ENCODE measurements around the gene NAV2. TPM values are rescaled to one million over a fixed set of nuclear protein-coding genes. Genes with fewer than 3 reads are reported as not detected.

Gene NAV2
- polyA plus RNA-seq, 1 donor from 2014 or later: 3.0 TPM

DNA sequence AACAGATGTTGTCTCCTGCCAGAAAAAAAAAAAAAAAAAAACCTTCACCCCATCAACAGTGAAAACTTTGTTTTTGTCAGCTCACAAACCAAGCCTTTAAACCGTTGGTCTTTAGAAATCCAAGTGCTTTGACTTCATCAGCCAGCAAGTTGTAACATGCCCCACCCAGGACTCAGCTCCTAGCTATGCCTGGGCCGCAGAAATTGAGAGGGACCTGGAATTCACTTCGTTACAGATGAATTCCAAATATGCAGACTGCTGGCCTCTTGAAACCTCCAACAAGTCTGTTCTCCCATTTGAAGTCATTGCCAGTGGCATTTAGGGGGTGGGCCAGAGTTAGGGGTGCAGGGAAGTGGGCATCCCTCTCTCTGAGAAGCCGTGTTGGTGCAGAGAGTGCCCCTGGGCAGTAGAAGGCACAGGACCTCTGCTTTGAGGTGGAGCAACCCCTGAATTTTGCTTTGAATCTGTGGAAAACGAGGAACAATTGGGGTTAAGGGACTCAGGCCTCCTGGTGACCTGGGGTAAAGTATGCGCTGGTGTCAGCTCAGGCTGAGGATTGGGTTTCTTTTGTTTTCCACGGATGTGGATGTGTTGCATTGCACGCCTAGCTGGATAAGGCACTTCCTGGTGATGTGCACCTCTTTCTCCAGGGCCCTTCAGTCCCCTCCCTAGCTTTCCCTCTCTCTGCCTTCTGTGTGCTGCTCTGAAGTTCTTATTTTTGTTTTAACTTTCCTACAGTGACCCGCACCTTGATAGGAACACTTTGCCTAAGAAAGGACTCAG lies 338.1 kb downstream of the NAV2 start:
- Histone ChIP-seq H3K4me3 (ENCODE audit: low read length) (no peak overlapping the region), H3F3A (ENCODE audit: insufficient read depth, low read length, poor library complexity, severe bottlenecking) (peaks cover 3% of the 10 kb centered on the region), H3K9me2 (ENCODE audit: insufficient read depth, low read length) (no peaks in the 10 kb centered on the region), H3K27ac (ENCODE audit: low read length) (peak overlapping the region; percentile 73), H3K27me3 (ENCODE audit: insufficient read depth, low read depth, low read length) (no peaks in the 10 kb centered on the region), H4K20me1 (ENCODE audit: insufficient read depth) (no peaks in the 10 kb centered on the region), H3K79me2 (replicated peaks; ENCODE audit: insufficient read depth, low read length) (no peaks in the 10 kb centered on the region), H3K4me2 (ENCODE audit: low read length) (no peak overlapping the region), H3K9me3 (ENCODE audit: low read length) (no peaks in the 10 kb centered on the region), H3K9ac (ENCODE audit: low read length) (no peak overlapping the region), H2AFZ (ENCODE audit: low read depth, low read length) (no peak overlapping the region), H3K36me3 (ENCODE audit: insufficient read depth, low read length) (no peaks in the 10 kb centered on the region)
- TF ChIP-seq RAD21 (conservative IDR thresholded peaks at IDR 0.05) (no peak), EZH2 (IDR thresholded peaks at IDR 0.05; ENCODE audit: borderline replicate concordance, insufficient read depth, low read length, poor library complexity, severe bottlenecking) (no peak), SMC3 (conservative IDR thresholded peaks at IDR 0.05; ENCODE audit: poor library complexity) (no peak), TAF1 (IDR thresholded peaks at IDR 0.05; ENCODE audit: low read depth) (no peak), MXI1 (conservative IDR thresholded peaks at IDR 0.05; ENCODE audit: poor library complexity, severe bottlenecking) (no peak), POLR2AphosphoS5 (IDR thresholded peaks at IDR 0.05) (no peak), EP300 (conservative IDR thresholded peaks at IDR 0.05; ENCODE audit: poor library complexity, severe bottlenecking) (no peak)
- TF ChIP-seq, protein P1, sequence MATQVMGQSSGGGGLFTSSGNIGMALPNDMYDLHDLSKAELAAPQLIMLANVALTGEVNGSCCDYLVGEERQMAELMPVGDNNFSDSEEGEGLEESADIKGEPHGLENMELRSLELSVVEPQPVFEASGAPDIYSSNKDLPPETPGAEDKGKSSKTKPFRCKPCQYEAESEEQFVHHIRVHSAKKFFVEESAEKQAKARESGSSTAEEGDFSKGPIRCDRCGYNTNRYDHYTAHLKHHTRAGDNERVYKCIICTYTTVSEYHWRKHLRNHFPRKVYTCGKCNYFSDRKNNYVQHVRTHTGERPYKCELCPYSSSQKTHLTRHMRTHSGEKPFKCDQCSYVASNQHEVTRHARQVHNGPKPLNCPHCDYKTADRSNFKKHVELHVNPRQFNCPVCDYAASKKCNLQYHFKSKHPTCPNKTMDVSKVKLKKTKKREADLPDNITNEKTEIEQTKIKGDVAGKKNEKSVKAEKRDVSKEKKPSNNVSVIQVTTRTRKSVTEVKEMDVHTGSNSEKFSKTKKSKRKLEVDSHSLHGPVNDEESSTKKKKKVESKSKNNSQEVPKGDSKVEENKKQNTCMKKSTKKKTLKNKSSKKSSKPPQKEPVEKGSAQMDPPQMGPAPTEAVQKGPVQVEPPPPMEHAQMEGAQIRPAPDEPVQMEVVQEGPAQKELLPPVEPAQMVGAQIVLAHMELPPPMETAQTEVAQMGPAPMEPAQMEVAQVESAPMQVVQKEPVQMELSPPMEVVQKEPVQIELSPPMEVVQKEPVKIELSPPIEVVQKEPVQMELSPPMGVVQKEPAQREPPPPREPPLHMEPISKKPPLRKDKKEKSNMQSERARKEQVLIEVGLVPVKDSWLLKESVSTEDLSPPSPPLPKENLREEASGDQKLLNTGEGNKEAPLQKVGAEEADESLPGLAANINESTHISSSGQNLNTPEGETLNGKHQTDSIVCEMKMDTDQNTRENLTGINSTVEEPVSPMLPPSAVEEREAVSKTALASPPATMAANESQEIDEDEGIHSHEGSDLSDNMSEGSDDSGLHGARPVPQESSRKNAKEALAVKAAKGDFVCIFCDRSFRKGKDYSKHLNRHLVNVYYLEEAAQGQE (IDR thresholded peaks at IDR 0.05; ENCODE audit: borderline replicate concordance): no peak
- TF ChIP-seq, protein P2, sequence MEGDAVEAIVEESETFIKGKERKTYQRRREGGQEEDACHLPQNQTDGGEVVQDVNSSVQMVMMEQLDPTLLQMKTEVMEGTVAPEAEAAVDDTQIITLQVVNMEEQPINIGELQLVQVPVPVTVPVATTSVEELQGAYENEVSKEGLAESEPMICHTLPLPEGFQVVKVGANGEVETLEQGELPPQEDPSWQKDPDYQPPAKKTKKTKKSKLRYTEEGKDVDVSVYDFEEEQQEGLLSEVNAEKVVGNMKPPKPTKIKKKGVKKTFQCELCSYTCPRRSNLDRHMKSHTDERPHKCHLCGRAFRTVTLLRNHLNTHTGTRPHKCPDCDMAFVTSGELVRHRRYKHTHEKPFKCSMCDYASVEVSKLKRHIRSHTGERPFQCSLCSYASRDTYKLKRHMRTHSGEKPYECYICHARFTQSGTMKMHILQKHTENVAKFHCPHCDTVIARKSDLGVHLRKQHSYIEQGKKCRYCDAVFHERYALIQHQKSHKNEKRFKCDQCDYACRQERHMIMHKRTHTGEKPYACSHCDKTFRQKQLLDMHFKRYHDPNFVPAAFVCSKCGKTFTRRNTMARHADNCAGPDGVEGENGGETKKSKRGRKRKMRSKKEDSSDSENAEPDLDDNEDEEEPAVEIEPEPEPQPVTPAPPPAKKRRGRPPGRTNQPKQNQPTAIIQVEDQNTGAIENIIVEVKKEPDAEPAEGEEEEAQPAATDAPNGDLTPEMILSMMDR (IDR thresholded peaks at IDR 0.05; ENCODE audit: poor library complexity, severe bottlenecking): no peak

GRCh38 chr11:20051469-20052399 lies 339.1 kb downstream of the NAV2 start:
- Histone ChIP-seq H3K9me2 (ENCODE audit: insufficient read depth, low read length) (no peaks in the 10 kb centered on the region), H3K4me2 (ENCODE audit: low read length) (no peak overlapping the region), H3K27me3 (ENCODE audit: insufficient read depth, low read depth, low read length) (no peaks in the 10 kb centered on the region), H2AFZ (ENCODE audit: low read depth, low read length) (no peak overlapping the region), H3K9ac (ENCODE audit: low read length) (peak overlapping the region; percentile 4), H4K20me1 (ENCODE audit: insufficient read depth) (no peaks in the 10 kb centered on the region), H3K36me3 (ENCODE audit: insufficient read depth, low read length) (no peaks in the 10 kb centered on the region), H3K27ac (ENCODE audit: low read length) (peak overlapping the region; percentile 73), H3K79me2 (replicated peaks; ENCODE audit: insufficient read depth, low read length) (no peaks in the 10 kb centered on the region), H3K4me3 (ENCODE audit: low read length) (peak overlapping the region; percentile 35), H3F3A (ENCODE audit: insufficient read depth, low read length, poor library complexity, severe bottlenecking) (peaks cover 3% of the 10 kb centered on the region), H3K9me3 (ENCODE audit: low read length) (no peaks in the 10 kb centered on the region)
- TF ChIP-seq, protein P2 (IDR thresholded peaks at IDR 0.05; ENCODE audit: poor library complexity, severe bottlenecking): no peak
- TF ChIP-seq POLR2AphosphoS5 (IDR thresholded peaks at IDR 0.05) (peak; percentile 85), MXI1 (conservative IDR thresholded peaks at IDR 0.05; ENCODE audit: poor library complexity, severe bottlenecking) (no peak), SMC3 (conservative IDR thresholded peaks at IDR 0.05; ENCODE audit: poor library complexity) (peak; percentile 15), EZH2 (IDR thresholded peaks at IDR 0.05; ENCODE audit: borderline replicate concordance, insufficient read depth, low read length, poor library complexity, severe bottlenecking) (no peak), RAD21 (conservative IDR thresholded peaks at IDR 0.05) (peak; percentile 18), EP300 (conservative IDR thresholded peaks at IDR 0.05; ENCODE audit: poor library complexity, severe bottlenecking) (peak; percentile 88)
- TF ChIP-seq, protein P1 (IDR thresholded peaks at IDR 0.05; ENCODE audit: borderline replicate concordance): peak; percentile 79

All from neural cell (in vitro differentiated cells).